ENCODE measurements around the gene TLR5. TPM values are rescaled to one million over a fixed set of nuclear protein-coding genes. Genes with fewer than 3 reads are reported as not detected.

Gene TLR5
- total RNA-seq, 4 donors from 2014 or later: 3.5 to 15.1 (median 6.0) TPM

GRCh38 chr1:223097713-223098112 is 45.3 kb downstream of the TLR5 start:
- Histone ChIP-seq H3K4me1 (peaks cover 0 to 2% (median 0%) of the 10 kb centered on the region in 3 donors), H3K36me3 (no peaks in the 10 kb centered on the region), H3K4me3 (no peak overlapping the region), H3K27me3 (no peaks in the 10 kb centered on the region), H3K27ac (no peak overlapping the region), H3K9me3 (peaks cover 0 to 5% (median 0%) of the 10 kb centered on the region in 3 donors)
- no peak for ATAC-seq
- whole genome bisulfite sequencing, 2 donors (ENCODE audit: low coverage in 1 of 2): no CpG with 5 or more reads among the region's 1 CpG
- TF ChIP-seq POLR2A (IDR thresholded peaks at IDR 0.05) (no peak), EP300 (IDR thresholded peaks at IDR 0.05) (no peak), POLR2AphosphoS5 (IDR thresholded peaks at IDR 0.05) (no peak)
- TF ChIP-seq, protein P1, sequence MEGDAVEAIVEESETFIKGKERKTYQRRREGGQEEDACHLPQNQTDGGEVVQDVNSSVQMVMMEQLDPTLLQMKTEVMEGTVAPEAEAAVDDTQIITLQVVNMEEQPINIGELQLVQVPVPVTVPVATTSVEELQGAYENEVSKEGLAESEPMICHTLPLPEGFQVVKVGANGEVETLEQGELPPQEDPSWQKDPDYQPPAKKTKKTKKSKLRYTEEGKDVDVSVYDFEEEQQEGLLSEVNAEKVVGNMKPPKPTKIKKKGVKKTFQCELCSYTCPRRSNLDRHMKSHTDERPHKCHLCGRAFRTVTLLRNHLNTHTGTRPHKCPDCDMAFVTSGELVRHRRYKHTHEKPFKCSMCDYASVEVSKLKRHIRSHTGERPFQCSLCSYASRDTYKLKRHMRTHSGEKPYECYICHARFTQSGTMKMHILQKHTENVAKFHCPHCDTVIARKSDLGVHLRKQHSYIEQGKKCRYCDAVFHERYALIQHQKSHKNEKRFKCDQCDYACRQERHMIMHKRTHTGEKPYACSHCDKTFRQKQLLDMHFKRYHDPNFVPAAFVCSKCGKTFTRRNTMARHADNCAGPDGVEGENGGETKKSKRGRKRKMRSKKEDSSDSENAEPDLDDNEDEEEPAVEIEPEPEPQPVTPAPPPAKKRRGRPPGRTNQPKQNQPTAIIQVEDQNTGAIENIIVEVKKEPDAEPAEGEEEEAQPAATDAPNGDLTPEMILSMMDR (IDR thresholded peaks at IDR 0.05): no peak

- Histone ChIP-seq H3K4me1 (no peaks in the 10 kb centered on the region), H3K27ac (no peak overlapping the region), H3K27me3 (no peaks in the 10 kb centered on the region), H3K4me3 (no peak overlapping the region), H3K36me3 (no peaks in the 10 kb centered on the region), H3K9me3 (peaks cover 0 to 5% (median 0%) of the 10 kb centered on the region in 3 donors)
- 48 to 93% methylated on average over 2 to 4 of the region's 4 CpGs for WGBS, 2 donors (ENCODE audit: low coverage in 1 of 2)
- no peak for ATAC-seq
- no peak for TF ChIP-seq POLR2A (IDR thresholded peaks at IDR 0.05)
- TF ChIP-seq, protein P1 (IDR thresholded peaks at IDR 0.05): no peak
- no peak for TF ChIP-seq EP300 (IDR thresholded peaks at IDR 0.05)
- no peak for TF ChIP-seq POLR2AphosphoS5 (IDR thresholded peaks at IDR 0.05)
These were observed 47.2 kb downstream of the TLR5 start for GRCh38 chr1:223095870-223096269.

DNA sequence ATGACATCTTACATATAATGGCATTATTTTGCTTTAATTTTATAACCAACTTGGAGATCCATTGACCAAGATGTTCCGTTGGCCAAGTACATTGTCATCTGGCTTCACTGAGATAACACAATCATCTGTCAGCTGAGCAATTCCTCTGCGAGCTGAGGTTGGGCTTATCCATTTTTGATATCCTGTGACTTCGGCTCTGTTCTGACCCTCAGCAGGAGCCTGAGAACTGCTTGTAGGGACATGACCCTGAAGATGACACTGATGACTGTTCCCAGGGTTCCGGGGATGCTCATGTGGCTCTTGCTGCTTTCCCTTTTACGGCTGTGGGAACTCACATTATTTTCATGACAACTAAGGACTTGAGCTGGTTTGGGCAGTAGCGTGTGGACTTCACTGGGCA is 51.2 kb downstream of the TLR5 start:
- 68 to 88% methylated on average over 2 to 6 of the region's 6 CpGs for WGBS, 2 donors (ENCODE audit: low coverage in 1 of 2)
- TF ChIP-seq, protein P1 (IDR thresholded peaks at IDR 0.05): no peak
- TF ChIP-seq POLR2AphosphoS5 (IDR thresholded peaks at IDR 0.05) (no peak), EP300 (IDR thresholded peaks at IDR 0.05) (no peak), POLR2A (IDR thresholded peaks at IDR 0.05) (no peak)
- no peak for ATAC-seq
- no peaks in the 10 kb centered on the region for H3K9me3 ChIP-seq
- peaks cover 0 to 33% (median 7%) of the 10 kb centered on the region in 3 donors for H3K4me1 ChIP-seq
- H3K4me3 ChIP-seq: no peak overlapping the region
- H3K36me3 ChIP-seq: no peaks in the 10 kb centered on the region
- no peaks in the 10 kb centered on the region for H3K27me3 ChIP-seq
- H3K27ac ChIP-seq: no peak overlapping the region

GRCh38 chr1:223089250-223089649 is 53.8 kb downstream of the TLR5 start:
- Histone ChIP-seq H3K36me3 (no peaks in the 10 kb centered on the region), H3K4me1 (peaks cover 0 to 59% (median 13%) of the 10 kb centered on the region in 3 donors), H3K9me3 (no peaks in the 10 kb centered on the region), H3K27me3 (no peaks in the 10 kb centered on the region), H3K4me3 (no peak overlapping the region), H3K27ac (peak overlapping the region in 1 of 4 donors; percentile 85)
- 88 to 97% methylated on average over 11 of the region's 11 CpGs for WGBS, 2 donors (ENCODE audit: low coverage in 1 of 2)
- TF ChIP-seq POLR2A (IDR thresholded peaks at IDR 0.05): no peak
- ATAC-seq: no peak

DNA sequence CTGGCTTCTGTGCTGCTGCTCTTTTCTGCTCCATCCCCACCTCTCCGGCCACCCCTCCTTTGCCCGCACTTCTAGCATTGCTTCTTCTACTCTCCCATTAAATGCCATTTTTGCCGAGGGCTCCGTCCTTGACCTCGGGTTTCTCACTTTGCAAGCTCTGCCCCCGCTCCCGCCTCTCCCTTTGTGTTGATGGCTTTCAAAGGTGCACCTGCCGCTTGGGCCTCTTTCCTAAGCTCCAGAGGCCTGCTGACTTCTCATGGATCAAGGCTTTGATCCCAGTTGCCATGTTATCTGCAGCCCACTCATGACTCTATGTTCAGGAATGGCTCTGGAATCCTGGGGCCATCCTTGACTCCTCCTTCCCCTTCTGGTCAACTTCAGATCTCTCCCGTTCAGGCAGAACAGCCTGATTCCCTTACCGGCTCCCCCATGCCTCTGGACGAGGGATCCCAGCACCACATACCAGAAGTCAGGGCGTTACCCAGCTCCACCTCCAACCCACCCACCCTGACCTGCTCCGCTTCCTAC is 54.3 kb downstream of the TLR5 start:
- no peak for ATAC-seq
- Histone ChIP-seq H3K27me3 (no peaks in the 10 kb centered on the region), H3K36me3 (no peaks in the 10 kb centered on the region), H3K4me3 (no peak overlapping the region), H3K27ac (peak overlapping the region in 2 of 4 donors; percentile 79 to 85), H3K9me3 (no peaks in the 10 kb centered on the region), H3K4me1 (peaks cover 0 to 64% (median 17%) of the 10 kb centered on the region in 3 donors)
- TF ChIP-seq EP300 (IDR thresholded peaks at IDR 0.05): no peak
- no peak for TF ChIP-seq POLR2A (IDR thresholded peaks at IDR 0.05)
- no peak for TF ChIP-seq POLR2AphosphoS5 (IDR thresholded peaks at IDR 0.05)
- TF ChIP-seq, protein P1 (IDR thresholded peaks at IDR 0.05): no peak
- 85 to 90% methylated on average over 7 to 12 of the region's 13 CpGs for WGBS, 2 donors (ENCODE audit: low coverage in 1 of 2)

Measured in gastroesophageal sphincter (tissue), 4 donors.